Mucosa of rectum (tissue), 2 donors: ENCODE measurements around the gene IFNG.
"Not testable (repeated sequence)": the region's sequence is repeated elsewhere in the genome, so short reads cannot be mapped to it uniquely, and the experiment has no call there.

Source experiments
- H3K27ac ChIP-seq, 2 donors: one replicate each; pipeline ENCODE4 v1.7.0; 2013; ENCODE audit warnings: inconsistent platforms in 2 of 2, low read depth in 2 of 2, low read length in 2 of 2
- H3K27me3 ChIP-seq, 2 donors: one replicate each; pipeline ENCODE4 v1.7.0; 2013; ENCODE audit warnings: low read length in 2 of 2; ENCODE audit not compliant: control insufficient read depth in 2 of 2, insufficient read depth in 2 of 2
- H3K36me3 ChIP-seq, 2 donors: one replicate each; pipeline ENCODE4 v1.7.0; 2013; ENCODE audit warnings: low read length in 2 of 2; ENCODE audit not compliant: control insufficient read depth in 2 of 2, insufficient read depth in 2 of 2
- H3K4me1 ChIP-seq, 2 donors: one replicate each; pipeline ENCODE4 v1.7.0; 2013; ENCODE audit warnings: low read length in 2 of 2, mild to moderate bottlenecking in 1 of 2; ENCODE audit not compliant: control insufficient read depth in 2 of 2, insufficient read depth in 2 of 2
- H3K4me3 ChIP-seq, 2 donors: one replicate each; pipeline ENCODE4 v1.7.0; 2013; ENCODE audit warnings: low read length in 2 of 2
- H3K9ac ChIP-seq, 2 donors: one replicate each; pipeline ENCODE4 v1.7.0; 2013; ENCODE audit warnings: low read length in 2 of 2, low read depth in 1 of 2, mild to moderate bottlenecking in 1 of 2
- H3K9me3 ChIP-seq, 2 donors: one replicate each; pipeline ENCODE4 v1.7.0; 2013; ENCODE audit warnings: low read length in 2 of 2; ENCODE audit not compliant: control insufficient read depth in 2 of 2
- donor health status: healthy.
- donor health status: Normal muscosa, but diverticular disease.

Gene IFNG

DNA sequence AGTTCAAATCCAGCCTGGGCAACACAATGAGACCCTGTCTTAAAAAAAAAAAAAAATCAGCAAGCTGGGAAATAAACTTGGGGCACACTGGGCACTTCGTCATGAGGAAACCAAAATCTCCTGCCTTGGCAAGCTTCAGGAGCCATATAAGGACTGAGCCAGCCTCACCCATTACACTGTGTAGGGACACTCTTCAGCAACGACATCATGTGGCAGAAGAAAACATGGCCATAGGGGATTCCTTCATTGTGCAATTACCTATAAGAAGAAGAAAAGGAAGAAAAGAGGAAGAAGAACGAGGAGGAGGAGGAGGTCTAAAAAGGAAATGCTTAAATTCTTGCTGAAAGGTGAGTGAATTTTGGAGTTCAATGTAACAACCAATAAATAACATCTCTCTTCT lies 26.1 kb upstream of the IFNG start:
- Histone ChIP-seq H3K9ac (no peak overlapping the region), H3K4me1 (no peaks in the 10 kb centered on the region), H3K36me3 (no peaks in the 10 kb centered on the region), H3K4me3 (no peak overlapping the region), H3K27me3 (no peaks in the 10 kb centered on the region), H3K27ac (no peak overlapping the region), H3K9me3 (no peaks in the 10 kb centered on the region)

DNA sequence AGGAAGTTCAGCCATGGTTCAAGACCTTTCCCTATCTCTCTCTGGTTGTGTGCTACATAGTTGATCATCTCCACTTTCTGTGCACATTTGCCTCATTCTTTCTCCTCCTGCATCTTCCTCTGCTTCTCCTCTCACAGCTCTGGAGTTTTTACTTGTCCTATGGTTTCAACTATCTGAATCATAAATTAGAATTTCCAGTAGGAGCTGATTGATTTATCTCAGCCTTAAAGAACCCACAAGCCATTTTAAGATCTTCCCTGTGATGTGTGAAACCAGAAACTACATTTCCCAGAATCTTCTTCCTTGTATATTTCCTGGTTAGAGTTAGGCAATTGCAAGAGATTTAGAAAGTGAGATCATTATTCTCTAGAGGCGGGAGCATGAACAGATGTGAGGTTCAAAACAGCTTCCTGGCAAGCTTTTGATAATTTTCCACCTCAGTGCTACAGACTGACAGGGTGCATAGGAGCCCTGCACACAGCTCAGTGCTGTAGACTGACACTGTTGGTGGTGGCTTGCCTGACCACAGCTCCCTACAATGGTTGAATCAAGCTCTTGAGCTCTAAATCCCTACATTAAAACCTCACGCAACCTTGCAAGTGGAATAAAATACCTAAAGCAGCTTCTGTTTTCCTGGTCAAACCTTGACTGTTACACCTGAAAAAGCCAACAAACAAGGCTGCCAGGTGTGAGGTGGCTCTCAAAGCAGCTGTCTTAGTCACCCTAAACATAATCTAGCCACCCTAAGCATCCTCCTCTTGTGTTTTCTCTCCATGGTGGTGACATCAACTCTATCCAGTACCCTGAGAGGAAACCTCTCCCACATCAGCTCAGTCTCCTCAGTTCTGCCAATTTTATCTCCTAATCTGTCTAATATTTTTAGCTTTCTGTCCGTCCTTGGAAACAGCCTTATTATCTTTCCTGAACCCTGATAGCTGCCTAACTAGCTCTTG lies 21.5 kb upstream of the IFNG start:
- H3K27me3 ChIP-seq = no peaks in the 10 kb centered on the region
- no peak overlapping the region for H3K4me3 ChIP-seq
- no peaks in the 10 kb centered on the region for H3K9me3 ChIP-seq
- no peak overlapping the region for H3K27ac ChIP-seq
- H3K9ac ChIP-seq = no peak overlapping the region
- no peaks in the 10 kb centered on the region for H3K36me3 ChIP-seq
- no peaks in the 10 kb centered on the region for H3K4me1 ChIP-seq

DNA sequence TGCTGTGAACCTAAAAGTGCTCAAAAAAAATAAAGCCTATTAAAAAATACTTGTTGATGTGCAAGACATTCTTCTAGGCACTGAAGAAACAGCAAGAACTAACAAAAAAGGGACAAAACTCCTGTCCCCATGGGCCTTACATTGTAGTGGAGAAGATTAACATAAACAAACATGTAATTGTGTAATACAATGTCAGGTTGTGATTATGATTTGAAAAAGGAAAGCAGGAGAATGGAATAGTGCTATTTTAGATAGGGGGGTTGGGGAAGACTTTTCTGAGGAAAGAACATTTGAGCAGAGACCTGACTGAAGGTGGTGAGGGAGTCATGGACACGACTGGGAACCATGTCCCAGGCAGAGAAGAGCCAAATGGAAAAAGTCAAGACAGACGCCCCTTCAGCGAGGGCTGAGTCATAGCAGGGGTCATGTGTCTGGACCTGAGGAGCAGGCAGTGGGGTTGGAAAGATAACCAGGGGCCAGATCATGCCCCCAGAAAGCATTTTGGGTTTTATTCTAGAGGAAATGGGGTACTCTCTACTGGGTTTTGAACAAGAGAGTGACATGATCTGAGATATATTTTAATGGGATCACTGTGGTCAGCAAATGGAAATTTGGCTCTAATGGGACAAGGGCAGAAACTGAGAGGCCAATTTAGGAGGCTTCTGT lies 19.4 kb upstream of the IFNG start:
- Histone ChIP-seq H3K4me1 (no peaks in the 10 kb centered on the region), H3K9me3 (no peaks in the 10 kb centered on the region), H3K27ac (no peak overlapping the region), H3K36me3 (no peaks in the 10 kb centered on the region), H3K27me3 (no peaks in the 10 kb centered on the region), H3K4me3 (no peak overlapping the region), H3K9ac (no peak overlapping the region)

DNA sequence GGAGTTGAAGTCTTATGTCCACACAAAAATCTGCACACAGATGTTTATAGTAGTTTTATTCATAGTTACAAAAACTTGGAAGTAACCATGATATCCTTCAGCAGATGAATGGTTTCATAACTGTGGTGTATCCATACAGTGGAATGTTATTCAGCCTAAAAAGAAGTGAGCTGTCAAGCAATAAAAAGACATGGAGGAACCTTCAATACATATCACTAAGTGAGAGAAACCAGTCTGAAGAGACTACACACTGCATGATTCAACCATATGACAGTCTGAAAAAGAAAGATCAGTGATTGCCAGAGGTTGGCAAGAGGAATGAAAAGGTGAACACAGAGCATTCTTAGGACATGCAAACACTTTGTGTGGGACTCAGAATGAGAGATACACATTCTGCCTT lies 18.6 kb upstream of the IFNG start:
- Histone ChIP-seq H3K4me3 (no peak overlapping the region), H3K27ac (no peak overlapping the region), H3K27me3 (no peaks in the 10 kb centered on the region)

DNA sequence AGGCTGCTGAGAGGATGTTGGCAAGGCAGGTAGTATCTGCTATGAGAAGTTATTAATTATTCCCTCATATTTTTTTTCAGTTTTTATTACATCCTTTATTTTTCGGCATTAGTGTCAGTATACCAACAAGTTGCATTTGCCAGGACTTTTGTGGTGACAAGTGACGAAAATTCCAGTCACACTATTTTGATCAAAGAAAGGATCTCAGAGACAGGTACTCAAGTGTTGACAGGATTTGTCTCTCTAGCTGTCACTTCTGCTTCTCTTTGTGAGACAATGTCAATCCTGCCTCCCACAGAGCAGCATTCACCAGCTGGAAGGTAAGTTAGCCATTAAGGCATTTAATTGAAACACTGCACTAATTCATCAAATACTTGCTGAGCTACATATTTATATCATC lies 18.0 kb upstream of the IFNG start:
- H3K4me1 ChIP-seq = no peaks in the 10 kb centered on the region

More for the DNA sequence above, 18.6 kb upstream of the IFNG start:
- Histone ChIP-seq H3K36me3 (no peaks in the 10 kb centered on the region), H3K4me1 (no peaks in the 10 kb centered on the region), H3K9ac (no peak overlapping the region), H3K9me3 (no peaks in the 10 kb centered on the region)

DNA sequence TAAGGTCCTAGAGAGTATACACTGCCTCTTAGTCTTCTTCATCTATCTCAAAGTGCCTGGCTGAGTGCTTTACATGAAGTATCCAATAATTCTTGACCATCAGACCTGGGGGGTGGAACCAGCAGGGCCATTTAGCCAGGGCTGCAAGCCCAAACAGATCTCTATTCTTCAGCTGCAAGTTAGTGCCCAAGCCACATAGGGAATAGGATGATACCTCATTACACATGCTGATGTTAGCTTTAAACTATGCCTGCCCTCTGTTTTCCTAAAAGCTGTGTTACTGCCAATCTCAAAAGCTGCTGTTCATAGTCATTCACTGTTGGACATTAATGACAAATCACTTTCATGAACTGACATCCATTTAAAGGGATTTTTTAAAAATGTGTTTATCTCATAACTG lies 16.7 kb upstream of the IFNG start:
- H3K9ac ChIP-seq = no peak overlapping the region
- no peak overlapping the region for H3K27ac ChIP-seq
- no peak overlapping the region for H3K4me3 ChIP-seq
- H3K9me3 ChIP-seq = no peaks in the 10 kb centered on the region
- no peaks in the 10 kb centered on the region for H3K36me3 ChIP-seq
- no peaks in the 10 kb centered on the region for H3K4me1 ChIP-seq
- H3K27me3 ChIP-seq = no peaks in the 10 kb centered on the region

More for the DNA sequence above, 18.0 kb upstream of the IFNG start:
- H3K4me3 ChIP-seq = no peak overlapping the region
- no peak overlapping the region for H3K27ac ChIP-seq
- H3K9ac ChIP-seq = no peak overlapping the region
- H3K36me3 ChIP-seq = no peaks in the 10 kb centered on the region
- no peaks in the 10 kb centered on the region for H3K27me3 ChIP-seq
- H3K9me3 ChIP-seq = no peaks in the 10 kb centered on the region

DNA sequence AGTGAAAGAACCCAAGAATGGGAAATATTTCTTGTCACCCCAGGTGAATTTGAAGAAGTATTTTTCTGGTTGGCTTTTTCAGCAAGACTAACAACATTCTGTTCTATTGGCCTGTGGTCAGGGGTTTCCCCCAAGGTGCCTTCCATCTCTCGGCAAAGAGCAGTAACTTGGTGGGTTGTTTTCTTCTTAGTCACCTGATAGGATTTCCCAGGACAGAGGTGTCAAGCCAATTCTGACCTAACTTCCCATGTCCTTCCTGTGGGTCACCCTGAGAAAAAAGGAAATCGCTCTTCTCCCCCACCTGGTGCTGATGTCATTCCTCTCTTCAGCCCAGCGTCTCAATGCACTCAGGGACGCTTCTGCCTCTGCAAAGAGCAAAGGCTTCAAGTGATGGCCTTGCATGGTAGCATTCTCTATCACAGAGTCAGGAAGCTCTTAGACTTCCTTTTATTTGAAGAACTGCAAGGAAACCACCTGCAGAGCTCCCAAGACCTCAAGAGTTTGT lies 16.1 kb upstream of the IFNG start:
- H3K9me3 ChIP-seq = no peaks in the 10 kb centered on the region
- H3K9ac ChIP-seq = no peak overlapping the region
- no peaks in the 10 kb centered on the region for H3K36me3 ChIP-seq
- H3K27me3 ChIP-seq = no peaks in the 10 kb centered on the region
- no peak overlapping the region for H3K4me3 ChIP-seq
- H3K4me1 ChIP-seq = no peaks in the 10 kb centered on the region
- H3K27ac ChIP-seq = no peak overlapping the region

DNA sequence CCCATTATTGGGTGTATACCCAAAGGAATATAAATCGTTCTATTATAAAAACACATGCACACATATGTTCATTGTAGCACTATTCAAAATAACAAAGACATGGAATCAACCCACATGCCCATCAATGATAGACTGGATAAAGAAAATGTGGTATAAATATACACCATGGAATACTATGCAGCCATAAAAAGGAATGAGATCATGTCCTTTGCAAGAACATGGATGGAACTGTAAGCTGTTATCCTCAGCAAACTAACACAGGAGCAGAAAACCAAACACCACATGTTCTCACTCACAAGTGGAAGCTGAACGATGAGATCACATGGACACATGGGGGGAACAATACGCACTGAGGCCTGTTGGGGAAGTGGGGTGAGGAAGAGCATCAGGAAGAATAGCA lies 15.2 kb upstream of the IFNG start:
- H3K9me3 ChIP-seq, H3K27ac ChIP-seq, H3K4me3 ChIP-seq, H3K27me3 ChIP-seq, H3K4me1 ChIP-seq, H3K9ac ChIP-seq, H3K36me3 ChIP-seq: not testable (repeated sequence)

DNA sequence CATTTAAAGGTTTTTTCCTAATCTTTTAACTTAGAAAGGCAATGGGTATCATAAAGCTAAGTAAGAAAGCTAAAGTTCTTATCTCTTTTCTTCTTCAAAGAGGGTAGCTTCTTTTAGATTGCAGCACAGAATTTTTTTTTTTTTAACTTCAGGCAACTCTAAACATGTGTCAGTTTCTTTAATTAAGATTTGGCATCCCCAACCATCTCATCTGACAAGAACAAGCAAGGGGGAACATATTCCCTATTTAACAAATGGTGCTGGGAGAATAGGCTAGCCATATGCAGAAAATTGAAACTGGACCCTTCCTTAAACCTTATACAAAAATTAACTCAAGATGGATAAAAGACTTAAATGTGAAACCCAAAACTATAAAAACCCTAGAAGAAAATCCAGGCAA lies 14.3 kb upstream of the IFNG start:
- no peak overlapping the region for H3K27ac ChIP-seq
- no peaks in the 10 kb centered on the region for H3K27me3 ChIP-seq
- H3K36me3 ChIP-seq = no peaks in the 10 kb centered on the region
- H3K9ac ChIP-seq = no peak overlapping the region
- no peaks in the 10 kb centered on the region for H3K4me1 ChIP-seq
- H3K9me3 ChIP-seq = no peaks in the 10 kb centered on the region
- no peak overlapping the region for H3K4me3 ChIP-seq

DNA sequence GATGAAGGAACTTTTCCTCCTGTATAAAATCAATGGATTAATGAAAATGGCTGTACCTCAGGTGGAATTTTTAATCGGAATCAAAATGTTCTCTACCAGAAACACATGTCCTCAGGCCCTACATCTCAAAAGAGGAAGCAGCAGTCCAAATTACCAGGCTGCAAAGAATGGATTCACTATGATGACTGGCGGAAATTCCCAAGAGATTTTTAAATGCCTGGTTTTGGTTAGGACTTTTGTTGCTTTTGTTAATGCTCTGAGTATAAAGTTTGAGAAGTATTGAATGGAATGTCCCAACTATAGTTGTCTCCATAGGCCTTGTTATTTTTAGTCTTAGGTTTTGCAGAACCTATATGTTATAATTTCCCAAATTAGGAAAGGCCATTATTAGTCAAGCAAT lies 11.2 kb upstream of the IFNG start:
- no peaks in the 10 kb centered on the region for H3K36me3 ChIP-seq
- no peaks in the 10 kb centered on the region for H3K9me3 ChIP-seq
- no peak overlapping the region for H3K4me3 ChIP-seq
- H3K27me3 ChIP-seq = no peaks in the 10 kb centered on the region
- no peaks in the 10 kb centered on the region for H3K4me1 ChIP-seq
- no peak overlapping the region for H3K27ac ChIP-seq
- no peak overlapping the region for H3K9ac ChIP-seq
